Measurements from ENCODE around the gene NHLH1. TPM values are rescaled to one million over a fixed set of nuclear protein-coding genes. Genes with fewer than 3 reads are reported as not detected.

The NHLH1 gene
- total and polyA plus RNA-seq, 8 donors = 0.09 to 0.58 (median 0.23) TPM

DNA sequence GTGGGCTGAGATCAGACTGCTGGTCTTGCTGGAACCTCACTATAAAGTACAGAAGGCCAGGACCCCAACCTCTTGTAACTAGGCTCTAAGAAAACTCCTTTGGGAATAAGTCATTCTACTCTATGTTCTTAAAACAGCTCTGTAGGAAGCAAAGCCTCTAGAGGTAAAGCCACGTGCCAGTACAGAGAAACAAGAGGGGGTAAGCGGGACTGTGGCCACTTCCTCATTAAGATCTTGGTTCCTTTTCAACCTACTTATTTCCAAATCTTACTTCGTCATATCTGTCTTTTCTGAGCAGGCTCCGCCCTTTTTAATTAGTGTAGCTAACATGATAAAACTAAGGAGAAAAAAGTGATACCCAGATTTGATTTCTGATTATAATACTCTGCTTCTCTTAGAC, 19.9 kb upstream of the NHLH1 start:
- intact Hi-C loops (cut with DNase I) = no loop called here
- peaks cover 0 to 68% of the 10 kb centered on the region in 2 donors for H3K36me3 ChIP-seq
- peak in 1 of 4 donors; percentile 56 for DNase-seq
- no peak overlapping the region for H3K4me3 ChIP-seq
- H3K27me3 ChIP-seq = no peaks in the 10 kb centered on the region
- H3K9me3 ChIP-seq = no peaks in the 10 kb centered on the region
- no peak for TF ChIP-seq CTCF (IDR thresholded peaks at IDR 0.05)
- ATAC-seq = peak; percentile 8
- H3K4me1 ChIP-seq = peaks cover 5 to 49% of the 10 kb centered on the region in 2 donors
- peak overlapping the region in 1 of 2 donors; percentile 85 for H3K27ac ChIP-seq

- DNase-seq (no peak), ATAC-seq (no peak)
- Histone ChIP-seq H3K27ac (no peak overlapping the region), H3K4me1 (peaks cover 0 to 17% of the 10 kb centered on the region in 2 donors), H3K9me3 (no peaks in the 10 kb centered on the region), H3K4me3 (no peak overlapping the region), H3K27me3 (no peaks in the 10 kb centered on the region), H3K36me3 (peaks cover 0 to 98% of the 10 kb centered on the region in 2 donors)
- TF ChIP-seq CTCF (IDR thresholded peaks at IDR 0.05) = no peak
- intact Hi-C loops (cut with DNase I) = no loop called here
Observed at GRCh38 chr1:160351629-160352028, 15.2 kb upstream of the NHLH1 start.

DNA sequence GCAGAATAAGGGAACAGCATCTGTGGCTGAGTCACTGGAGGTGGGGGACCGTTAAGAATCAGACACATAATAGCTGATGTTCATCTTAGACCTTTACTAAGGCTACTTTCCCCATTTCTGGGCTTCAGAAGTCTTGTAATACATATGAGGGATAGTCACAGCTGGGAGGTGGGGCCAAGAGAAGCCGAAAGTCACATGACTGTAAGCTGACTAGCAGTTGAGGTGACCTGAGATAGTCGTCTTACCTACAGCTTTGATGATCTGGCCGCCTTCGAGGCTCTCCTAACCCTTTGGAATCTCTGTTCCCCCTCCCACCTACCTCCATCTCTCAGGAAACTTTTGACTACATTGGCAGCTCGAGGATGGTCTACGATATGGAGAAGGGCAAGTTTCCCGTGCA, 14.3 kb upstream of the NHLH1 start:
- Histone ChIP-seq H3K9me3 (no peaks in the 10 kb centered on the region), H3K27ac (no peak overlapping the region), H3K4me3 (no peak overlapping the region), H3K36me3 (peaks cover 0 to 100% of the 10 kb centered on the region in 2 donors), H3K27me3 (no peaks in the 10 kb centered on the region), H3K4me1 (peaks cover 0 to 8% of the 10 kb centered on the region in 2 donors)
- ATAC-seq (no peak), DNase-seq (no peak)
- intact Hi-C loops (cut with DNase I) = no loop called here
- TF ChIP-seq CTCF (IDR thresholded peaks at IDR 0.05) = no peak

DNA sequence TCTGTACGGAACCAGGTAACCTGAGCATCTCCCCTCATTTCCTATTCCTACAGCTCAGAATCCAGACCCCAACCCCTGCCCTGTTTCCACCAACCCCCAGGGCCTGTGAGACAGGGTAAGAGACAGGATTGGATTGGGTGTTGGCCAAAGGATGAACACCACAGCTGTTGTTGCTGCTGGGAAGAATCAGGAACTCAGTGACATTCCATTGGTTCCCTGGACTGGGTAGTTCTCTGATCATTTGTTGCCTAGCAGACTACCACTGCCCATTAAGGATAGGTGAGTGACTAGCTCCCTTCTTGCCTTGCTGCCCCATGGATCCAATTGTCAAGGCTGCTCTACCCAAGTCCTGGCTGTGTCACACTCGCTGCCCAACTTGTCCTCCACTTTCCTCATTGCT, 13.6 kb upstream of the NHLH1 start:
- intact Hi-C loops (cut with DNase I) = no loop called here
- H3K36me3 ChIP-seq = peaks cover 0 to 100% of the 10 kb centered on the region in 2 donors
- no peaks in the 10 kb centered on the region for H3K9me3 ChIP-seq
- no peaks in the 10 kb centered on the region for H3K27me3 ChIP-seq
- no peak for TF ChIP-seq CTCF (IDR thresholded peaks at IDR 0.05)
- H3K4me3 ChIP-seq = no peak overlapping the region
- ATAC-seq (no peak), DNase-seq (no peak)
- H3K27ac ChIP-seq = no peak overlapping the region
- peaks cover 0 to under 1% of the 10 kb centered on the region in 2 donors for H3K4me1 ChIP-seq

DNA sequence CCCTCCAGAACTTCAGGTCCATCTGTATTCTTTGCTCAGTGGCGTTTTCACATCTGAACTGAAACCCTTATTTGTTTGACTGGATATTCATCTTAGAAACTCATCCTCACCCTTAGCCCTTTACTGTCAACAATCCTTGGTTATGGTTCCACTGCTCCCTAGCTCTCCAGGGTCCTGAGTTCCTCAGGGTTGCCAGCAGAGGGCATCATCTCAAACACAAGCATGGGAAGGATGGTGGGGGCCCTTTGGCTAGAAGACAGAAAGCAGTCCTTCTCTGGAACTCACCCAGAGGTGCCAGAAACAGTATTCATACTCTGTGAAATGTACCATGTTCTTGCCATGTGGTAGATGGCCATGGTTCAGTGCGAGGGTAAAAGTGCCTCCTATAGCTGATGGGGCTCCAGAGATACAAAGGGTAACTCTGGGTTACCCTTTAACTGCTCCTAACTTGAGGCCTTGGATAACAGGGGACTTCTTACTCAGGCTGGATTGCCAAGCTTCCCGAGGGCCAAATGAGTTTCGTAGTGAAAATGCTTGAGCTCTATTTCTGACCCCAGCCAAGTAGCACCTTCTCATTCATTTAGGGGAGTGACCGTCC, 12.4 kb upstream of the NHLH1 start:
- Histone ChIP-seq H3K36me3 (peaks cover 0 to 99% of the 10 kb centered on the region in 2 donors), H3K4me1 (no peaks in the 10 kb centered on the region), H3K9me3 (no peaks in the 10 kb centered on the region), H3K27me3 (no peaks in the 10 kb centered on the region), H3K4me3 (no peak overlapping the region), H3K27ac (no peak overlapping the region)
- intact Hi-C loops (cut with DNase I) = no loop called here
- peak in 1 of 2 donors; percentile 31 for TF ChIP-seq CTCF (IDR thresholded peaks at IDR 0.05)
- DNase-seq = no peak
- ATAC-seq = peak; percentile 27

All from left lung (tissue), 10 donors.